ENCODE measurements around the gene CSRNP3.

Gene CSRNP3

DNA sequence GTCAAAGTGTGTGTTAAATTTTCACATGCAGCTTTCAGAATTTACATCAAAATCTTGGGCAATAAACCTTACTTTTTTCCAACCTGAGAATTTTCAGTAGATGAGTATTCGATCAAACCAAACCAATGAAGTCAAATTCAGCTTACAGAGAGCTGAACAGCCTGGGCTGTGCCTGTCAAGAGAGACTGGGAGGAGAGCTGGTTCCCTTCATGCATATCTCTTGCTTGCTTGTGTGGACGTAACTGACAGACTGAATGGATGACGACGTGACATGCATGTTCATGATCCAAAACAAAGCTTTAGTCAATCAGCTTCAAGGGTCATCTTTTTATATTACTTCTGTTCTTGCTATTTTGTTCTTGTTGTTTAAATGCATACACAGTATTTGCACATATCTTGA lies 179.3 kb downstream of the CSRNP3 start:
- no peaks in the 10 kb centered on the region for H3F3A ChIP-seq (ENCODE audit: insufficient read depth, low read length)
- H3K9me3 ChIP-seq (ENCODE audit: low read length) = no peaks in the 10 kb centered on the region
- no peak overlapping the region for H3K27ac ChIP-seq (ENCODE audit: low read depth, low read length, poor library complexity, severe bottlenecking)
- TF ChIP-seq EZH2 (IDR thresholded peaks at IDR 0.05; ENCODE audit: borderline replicate concordance, low read length) = no peak
- TF ChIP-seq, protein P1, sequence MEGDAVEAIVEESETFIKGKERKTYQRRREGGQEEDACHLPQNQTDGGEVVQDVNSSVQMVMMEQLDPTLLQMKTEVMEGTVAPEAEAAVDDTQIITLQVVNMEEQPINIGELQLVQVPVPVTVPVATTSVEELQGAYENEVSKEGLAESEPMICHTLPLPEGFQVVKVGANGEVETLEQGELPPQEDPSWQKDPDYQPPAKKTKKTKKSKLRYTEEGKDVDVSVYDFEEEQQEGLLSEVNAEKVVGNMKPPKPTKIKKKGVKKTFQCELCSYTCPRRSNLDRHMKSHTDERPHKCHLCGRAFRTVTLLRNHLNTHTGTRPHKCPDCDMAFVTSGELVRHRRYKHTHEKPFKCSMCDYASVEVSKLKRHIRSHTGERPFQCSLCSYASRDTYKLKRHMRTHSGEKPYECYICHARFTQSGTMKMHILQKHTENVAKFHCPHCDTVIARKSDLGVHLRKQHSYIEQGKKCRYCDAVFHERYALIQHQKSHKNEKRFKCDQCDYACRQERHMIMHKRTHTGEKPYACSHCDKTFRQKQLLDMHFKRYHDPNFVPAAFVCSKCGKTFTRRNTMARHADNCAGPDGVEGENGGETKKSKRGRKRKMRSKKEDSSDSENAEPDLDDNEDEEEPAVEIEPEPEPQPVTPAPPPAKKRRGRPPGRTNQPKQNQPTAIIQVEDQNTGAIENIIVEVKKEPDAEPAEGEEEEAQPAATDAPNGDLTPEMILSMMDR (IDR thresholded peaks at IDR 0.05; ENCODE audit: low read length) = no peak
- H3K27me3 ChIP-seq (ENCODE audit: insufficient read depth, low read length) = no peaks in the 10 kb centered on the region
- H3K9me2 ChIP-seq (ENCODE audit: low read depth, low read length) = no peaks in the 10 kb centered on the region
- H3K79me2 ChIP-seq (ENCODE audit: insufficient read depth, low read length) = no peaks in the 10 kb centered on the region
- H3K4me2 ChIP-seq (ENCODE audit: low read length) = peak overlapping the region; percentile 25; the same call in 1 of the 2 replicates
- H3K9ac ChIP-seq (ENCODE audit: low read length) = no peak overlapping the region
- no peak overlapping the region for H3K4me3 ChIP-seq (ENCODE audit: low read depth, low read length, poor library complexity, severe bottlenecking)
- no peaks in the 10 kb centered on the region for H3K36me3 ChIP-seq (ENCODE audit: insufficient read depth, low read length)
- H3K4me1 ChIP-seq (ENCODE audit: insufficient read depth, low read length, severe bottlenecking) = peaks cover 18% of the 10 kb centered on the region
- no peaks in the 10 kb centered on the region for H4K20me1 ChIP-seq (ENCODE audit: insufficient read depth, low read length)
- no peak overlapping the region for H2AFZ ChIP-seq (ENCODE audit: low read length)

DNA sequence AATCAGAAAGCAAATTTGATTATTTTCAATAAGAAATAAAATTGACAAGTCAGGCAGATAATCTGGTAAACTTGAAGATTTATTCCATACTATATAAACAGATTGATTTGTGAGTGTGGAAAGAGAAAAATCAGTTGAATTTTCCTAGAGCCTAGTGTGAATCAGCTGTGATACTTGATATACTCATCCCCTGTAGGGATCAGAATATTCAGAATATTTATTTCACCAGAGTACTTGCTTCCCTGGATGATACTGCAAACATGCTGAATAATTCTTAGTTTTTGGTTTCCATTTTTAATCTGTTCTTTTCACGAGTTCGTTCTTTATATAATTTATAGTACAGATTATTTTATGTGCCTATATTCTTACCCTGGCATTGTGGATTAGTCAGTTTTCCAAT lies 181.7 kb downstream of the CSRNP3 start:
- TF ChIP-seq, protein P1 (IDR thresholded peaks at IDR 0.05; ENCODE audit: low read length) = no peak
- TF ChIP-seq EZH2 (IDR thresholded peaks at IDR 0.05; ENCODE audit: borderline replicate concordance, low read length) = no peak
- Histone ChIP-seq H3K4me1 (ENCODE audit: insufficient read depth, low read length, severe bottlenecking) (peaks cover 18% of the 10 kb centered on the region), H3K9me3 (ENCODE audit: low read length) (no peaks in the 10 kb centered on the region), H2AFZ (ENCODE audit: low read length) (no peak overlapping the region), H3K27me3 (ENCODE audit: insufficient read depth, low read length) (no peaks in the 10 kb centered on the region), H3K4me2 (ENCODE audit: low read length) (no peak overlapping the region), H3K36me3 (ENCODE audit: insufficient read depth, low read length) (no peaks in the 10 kb centered on the region), H3K9me2 (ENCODE audit: low read depth, low read length) (no peaks in the 10 kb centered on the region), H3F3A (ENCODE audit: insufficient read depth, low read length) (no peaks in the 10 kb centered on the region), H3K27ac (ENCODE audit: low read depth, low read length, poor library complexity, severe bottlenecking) (no peak overlapping the region), H3K9ac (ENCODE audit: low read length) (no peak overlapping the region), H4K20me1 (ENCODE audit: insufficient read depth, low read length) (no peaks in the 10 kb centered on the region), H3K4me3 (ENCODE audit: low read depth, low read length, poor library complexity, severe bottlenecking) (no peak overlapping the region), H3K79me2 (ENCODE audit: insufficient read depth, low read length) (no peaks in the 10 kb centered on the region)

DNA sequence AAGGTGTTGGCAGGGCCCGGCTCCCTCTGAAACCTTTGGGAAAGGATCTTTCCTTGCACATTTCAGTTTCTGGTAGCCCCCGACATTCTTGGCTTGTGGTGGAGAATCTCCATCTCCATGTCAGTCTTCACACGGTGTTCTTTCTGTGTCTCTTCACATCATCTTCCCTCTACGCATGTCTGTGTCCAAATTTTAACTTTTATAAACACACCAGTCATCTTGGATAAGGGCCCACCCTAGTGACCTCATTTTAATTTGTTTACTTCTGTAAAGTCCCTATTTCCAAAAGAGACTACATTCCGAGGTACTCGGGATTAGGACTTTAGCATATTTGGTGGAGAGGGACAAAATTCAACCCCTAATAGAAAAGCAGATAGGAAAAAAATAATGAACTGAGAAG lies 186.2 kb downstream of the CSRNP3 start:
- no peak overlapping the region for H2AFZ ChIP-seq (ENCODE audit: low read length)
- H3K4me3 ChIP-seq (ENCODE audit: low read depth, low read length, poor library complexity, severe bottlenecking) = no peak overlapping the region
- no peak overlapping the region for H3K27ac ChIP-seq (ENCODE audit: low read depth, low read length, poor library complexity, severe bottlenecking)
- H3K79me2 ChIP-seq (ENCODE audit: insufficient read depth, low read length) = no peaks in the 10 kb centered on the region
- peaks cover 8% of the 10 kb centered on the region for H3K4me1 ChIP-seq (ENCODE audit: insufficient read depth, low read length, severe bottlenecking)
- H3F3A ChIP-seq (ENCODE audit: insufficient read depth, low read length) = no peaks in the 10 kb centered on the region
- H4K20me1 ChIP-seq (ENCODE audit: insufficient read depth, low read length) = no peaks in the 10 kb centered on the region
- TF ChIP-seq EZH2 (IDR thresholded peaks at IDR 0.05; ENCODE audit: borderline replicate concordance, low read length) = no peak
- TF ChIP-seq, protein P1 (IDR thresholded peaks at IDR 0.05; ENCODE audit: low read length) = no peak
- no peaks in the 10 kb centered on the region for H3K27me3 ChIP-seq (ENCODE audit: insufficient read depth, low read length)
- no peaks in the 10 kb centered on the region for H3K36me3 ChIP-seq (ENCODE audit: insufficient read depth, low read length)
- no peak overlapping the region for H3K9ac ChIP-seq (ENCODE audit: low read length)
- no peak overlapping the region for H3K4me2 ChIP-seq (ENCODE audit: low read length)
- H3K9me3 ChIP-seq (ENCODE audit: low read length) = no peaks in the 10 kb centered on the region
- no peaks in the 10 kb centered on the region for H3K9me2 ChIP-seq (ENCODE audit: low read depth, low read length)

Measured in OCI-LY1 (cell line).